B cell (primary cell): ENCODE measurements around the gene SEC16A. TPM values are rescaled to one million over a fixed set of nuclear protein-coding genes. Genes with fewer than 3 reads are reported as not detected.

Experiments used
- ATAC-seq: fragments of 200-7000 bp; cut with Tn5 transposase; one replicate; pipeline ENCODE4 v1.10.0; 2021; ENCODE audit warnings: low read depth, mild to moderate bottlenecking, moderate number of reproducible peaks, moderate library complexity
- CTCF ChIA-PET: fragments of 350-600 bp; sonication (Branson Sonifier 250); formaldehyde crosslinking; loops from one replicate; lab custom pipeline; 2021; ENCODE audit warnings: antibody characterized with exemption, inconsistent platforms; lab: Charles Lee
- POLR2A ChIA-PET: fragments of 350-600 bp; sonication (Branson Sonifier 250); formaldehyde crosslinking; loops from one replicate; lab custom pipeline; 2021; ENCODE audit warnings: antibody characterized with exemption; lab: Charles Lee
- DNase-seq: peaks from one replicate; pipeline ENCODE4 v3.0.0; 2013
- H2AFZ ChIP-seq: 2 replicates; pipeline ENCODE4 v1.6.1; 2012; ENCODE audit warnings: mild to moderate bottlenecking, low read depth, low read length; ENCODE audit not compliant: insufficient read depth, poor library complexity, severe bottlenecking
- H3K27ac ChIP-seq, 2 donors: 1 replicate in 1 of 2; 2 replicates in 1 of 2; pipeline ENCODE4 v1.5.1; 2012 to 2013; ENCODE audit warnings: low read length in 2 of 2, mild to moderate bottlenecking in 2 of 2, moderate library complexity in 1 of 2
- H3K27me3 ChIP-seq, 4 experiments: fragments of 200-600 bp in 1 of 4; sonication (generic) in 1 of 4; replicated peaks in 1 of 4; 1 replicate in 2 of 4; 2 replicates in 2 of 4; pipeline versions ENCODE4 v1.6.1 to v1.7.0; 2013 to 2016; ENCODE audit warnings: low read length in 3 of 4, mild to moderate bottlenecking in 2 of 4, mixed read lengths in 1 of 4, moderate library complexity in 1 of 4; ENCODE audit not compliant: insufficient read depth in 4 of 4, control insufficient read depth in 3 of 4; ENCODE audit errors: control extremely low read depth in 1 of 4
- H3K36me3 ChIP-seq, 2 experiments: replicated peaks in 1 of 2; 1 replicate in 1 of 2; 2 replicates in 1 of 2; pipeline versions ENCODE4 v1.6.1 to v1.7.1; 2013; ENCODE audit warnings: low read length in 1 of 2; ENCODE audit not compliant: insufficient read depth in 2 of 2, control insufficient read depth in 1 of 2; ENCODE audit errors: control extremely low read depth in 1 of 2, extremely low read depth in 1 of 2
- H3K4me1 ChIP-seq, 2 donors: fragments of 200-600 bp in 1 of 2; sonication (generic) in 1 of 2; 1 replicate in 1 of 2; 2 replicates in 1 of 2; pipeline versions ENCODE4 v1.5.1 to v1.6.1; 2013 to 2017; ENCODE audit warnings: low read length in 2 of 2; ENCODE audit not compliant: control insufficient read depth in 2 of 2, insufficient read depth in 2 of 2
- H3K4me2 ChIP-seq: replicated peaks from 2 replicates; pipeline ENCODE3; 2012; ENCODE audit warnings: mild to moderate bottlenecking, low read depth, low read length; ENCODE audit not compliant: poor library complexity, severe bottlenecking
- H3K4me3 ChIP-seq, 5 experiments: fragments of 200-600 bp in 1 of 5; sonication (generic) in 1 of 5; 1 replicate in 3 of 5; 2 replicates in 2 of 5; pipeline versions ENCODE4 v1.5.1 to v1.7.0; 2011 to 2016; ENCODE audit warnings: low read length in 4 of 5, mild to moderate bottlenecking in 4 of 5, low read depth in 2 of 5, control low read depth in 1 of 5, moderate library complexity in 1 of 5; ENCODE audit not compliant: insufficient read depth in 1 of 5; ENCODE audit errors: control extremely low read depth in 1 of 5, extremely low read depth in 1 of 5
- H3K79me2 ChIP-seq: fragments of 200-600 bp; sonication (generic); one replicate; pipeline ENCODE4 v1.6.0; 2016; ENCODE audit warnings: low read length; ENCODE audit not compliant: control insufficient read depth, insufficient read depth
- H3K9ac ChIP-seq: fragments of 200-600 bp; sonication (generic); 2 replicates; pipeline ENCODE4 v1.6.1; 2017; ENCODE audit warnings: mild to moderate bottlenecking, low read length, moderate library complexity
- H3K9me3 ChIP-seq, 3 donors: one replicate each; pipeline versions ENCODE4 v1.6.1 to v1.7.1; 2013; ENCODE audit warnings: low read length in 2 of 3; ENCODE audit not compliant: control insufficient read depth in 2 of 3, insufficient read depth in 1 of 3; ENCODE audit errors: control extremely low read depth in 1 of 3
- H4K20me1 ChIP-seq: 2 replicates; pipeline ENCODE4 v1.6.0; 2012; ENCODE audit warnings: mild to moderate bottlenecking, low read length; ENCODE audit not compliant: insufficient read depth, control insufficient read depth, poor library complexity, severe bottlenecking
- H3K27ac Mint-ChIP-seq: one replicate; pipeline ENCODE4 v1.8.0; 2021; ENCODE audit warnings: mixed read lengths
- H3K27me3 Mint-ChIP-seq: one replicate; pipeline ENCODE4 v1.8.0; 2021; ENCODE audit warnings: mixed read lengths
- H3K4me1 Mint-ChIP-seq: one replicate; pipeline ENCODE4 v1.8.0; 2021; ENCODE audit warnings: mixed read lengths
- H3K4me3 Mint-ChIP-seq: one replicate; pipeline ENCODE4 v1.8.0; 2021; ENCODE audit warnings: mixed read lengths
- H3K9me3 Mint-ChIP-seq: one replicate; pipeline ENCODE4 v1.8.0; 2022; ENCODE audit warnings: mixed read lengths; ENCODE audit not compliant: insufficient read depth
- EZH2 ChIP-seq: IDR thresholded peaks from 2 replicates; pipeline ENCODE4 v1.6.1; 2012; ENCODE audit warnings: borderline replicate concordance, low read depth, mild to moderate bottlenecking, moderate library complexity, low read length; ENCODE audit not compliant: insufficient read depth, poor library complexity, severe bottlenecking
- WGBS: methylation state at CpG from one replicate; pipeline ENCODE4 v1.1.5; 2013; ENCODE audit warnings: missing lambda C conversion rate; ENCODE audit not compliant: insufficient coverage; 5-methylcytosine and 5-hydroxymethylcytosine counted together
- intact Hi-C: fragments of 100-400 bp; cut with micrococcal nuclease; formaldehyde crosslinking; loops from one replicate; pipeline ENCODE4 v1.10.0; 2022
- polyA plus RNA-seq: library from polyadenylated mRNA; depleted of rRNA; stranded (reverse); fragments of >200 nt; gene quantifications from 2 replicates; pipeline ENCODE4 v1.2.3, GENCODE V29; 2012
- total RNA-seq, 2 donors: library from RNA; stranded (reverse); fragments of 120-200 nt in 1 of 2; gene quantifications; 1 replicate in 1 of 2; 2 replicates in 1 of 2; pipeline versions ENCODE4 v1.2.3 to v1.2.4, GENCODE V29; 2013 to 2022
- TF ChIP-seq, protein P1 (sequence below): fragments of 200-600 bp; IDR thresholded peaks from one replicate; pipeline ENCODE4 v1.8.0; 2022; ENCODE audit warnings: antibody characterized with exemption, mild to moderate bottlenecking

SEC16A gene
- total and polyA plus RNA-seq, 2 donors (not counting 1 experiment from before 2014, with no cell fraction given) = 31.7 to 73.4 TPM

DNA sequence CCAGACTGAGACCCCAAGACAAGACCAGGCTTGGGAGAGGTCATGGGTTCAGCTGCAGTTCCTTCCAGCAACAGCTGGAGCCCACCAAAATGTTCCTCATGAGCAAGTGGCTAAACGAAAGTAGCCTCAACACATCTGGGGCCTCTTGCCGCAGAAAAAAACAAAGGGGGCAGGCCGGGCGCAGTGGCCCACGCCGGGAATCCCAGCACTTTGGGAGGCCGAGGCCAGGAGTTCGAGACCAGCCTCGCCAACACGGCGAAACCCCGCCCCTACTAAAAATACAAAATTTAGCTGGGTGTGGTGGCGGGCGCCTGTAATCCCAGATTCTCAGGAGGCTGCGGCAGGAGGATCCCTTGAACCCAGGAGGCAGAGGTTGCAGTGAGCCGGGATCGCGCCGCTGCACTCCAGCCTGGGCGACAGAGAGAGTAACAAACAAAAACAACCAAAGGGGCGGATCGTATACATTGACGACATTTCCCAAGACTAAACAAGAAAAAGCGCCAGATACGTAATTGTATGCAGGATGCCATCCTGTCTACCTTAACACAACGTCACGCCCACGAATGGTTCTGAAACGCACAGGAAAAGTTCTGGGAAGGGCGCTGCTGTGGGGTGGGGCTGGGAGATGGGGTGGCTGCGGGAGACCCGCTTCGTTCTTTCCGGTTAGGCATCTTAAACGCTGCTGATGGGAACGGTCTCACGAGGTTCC, 44.8 kb downstream of the SEC16A start:
- peaks cover 67% of the 10 kb centered on the region for H4K20me1 ChIP-seq
- Mint-ChIP-seq H3K4me3 (peak overlapping the region; percentile 84), H3K27me3 (no peaks in the 10 kb centered on the region), H3K27ac (peak overlapping the region; percentile 59), H3K9me3 (no peaks in the 10 kb centered on the region), H3K4me1 (peaks cover 26% of the 10 kb centered on the region)
- peaks cover 0 to 8% of the 10 kb centered on the region in 2 experiments for H3K36me3 ChIP-seq
- H3K27me3 ChIP-seq = no peaks in the 10 kb centered on the region
- H3K27ac ChIP-seq = peak overlapping the region in 1 of 2 donors; percentile 55
- ChIA-PET POLR2A (interaction anchor here (0.6 to 1.3 kb wide), 2 partner anchors 11 to 28 kb away, joined by 4 to 7 read pairs; partner anchors contain the start of genes ENTR1 and PMPCA), CTCF (interaction anchor here (0.9 to 1.3 kb wide), 3 partner anchors 25 to 194 kb away, joined by 3 to 4 read pairs (median 3); no protein-coding TSS in a partner anchor)
- H3K4me3 ChIP-seq = peak overlapping the region; percentile 19 to 79 (median 70)
- peaks cover 21 to 28% of the 10 kb centered on the region in 2 donors for H3K4me1 ChIP-seq
- DNase-seq (no peak), ATAC-seq (no peak)
- 59% methylated on average over 23 of the region's 37 CpGs for WGBS
- intact Hi-C loops = loop anchor here (2.0 kb wide), 1 partner anchor 27 kb away; the partner anchor contains the start of genes ENTR1 and PMPCA
- peak overlapping the region; percentile 98 for H3K4me2 ChIP-seq
- peaks cover 54% of the 10 kb centered on the region for H3K79me2 ChIP-seq
- H3K9me3 ChIP-seq = no peaks in the 10 kb centered on the region
- H3K9ac ChIP-seq = peak overlapping the region; percentile 82
- peak overlapping the region; percentile 88 for H2AFZ ChIP-seq
- TF ChIP-seq, protein P1, sequence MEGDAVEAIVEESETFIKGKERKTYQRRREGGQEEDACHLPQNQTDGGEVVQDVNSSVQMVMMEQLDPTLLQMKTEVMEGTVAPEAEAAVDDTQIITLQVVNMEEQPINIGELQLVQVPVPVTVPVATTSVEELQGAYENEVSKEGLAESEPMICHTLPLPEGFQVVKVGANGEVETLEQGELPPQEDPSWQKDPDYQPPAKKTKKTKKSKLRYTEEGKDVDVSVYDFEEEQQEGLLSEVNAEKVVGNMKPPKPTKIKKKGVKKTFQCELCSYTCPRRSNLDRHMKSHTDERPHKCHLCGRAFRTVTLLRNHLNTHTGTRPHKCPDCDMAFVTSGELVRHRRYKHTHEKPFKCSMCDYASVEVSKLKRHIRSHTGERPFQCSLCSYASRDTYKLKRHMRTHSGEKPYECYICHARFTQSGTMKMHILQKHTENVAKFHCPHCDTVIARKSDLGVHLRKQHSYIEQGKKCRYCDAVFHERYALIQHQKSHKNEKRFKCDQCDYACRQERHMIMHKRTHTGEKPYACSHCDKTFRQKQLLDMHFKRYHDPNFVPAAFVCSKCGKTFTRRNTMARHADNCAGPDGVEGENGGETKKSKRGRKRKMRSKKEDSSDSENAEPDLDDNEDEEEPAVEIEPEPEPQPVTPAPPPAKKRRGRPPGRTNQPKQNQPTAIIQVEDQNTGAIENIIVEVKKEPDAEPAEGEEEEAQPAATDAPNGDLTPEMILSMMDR = no peak
- no peak for TF ChIP-seq EZH2

DNA sequence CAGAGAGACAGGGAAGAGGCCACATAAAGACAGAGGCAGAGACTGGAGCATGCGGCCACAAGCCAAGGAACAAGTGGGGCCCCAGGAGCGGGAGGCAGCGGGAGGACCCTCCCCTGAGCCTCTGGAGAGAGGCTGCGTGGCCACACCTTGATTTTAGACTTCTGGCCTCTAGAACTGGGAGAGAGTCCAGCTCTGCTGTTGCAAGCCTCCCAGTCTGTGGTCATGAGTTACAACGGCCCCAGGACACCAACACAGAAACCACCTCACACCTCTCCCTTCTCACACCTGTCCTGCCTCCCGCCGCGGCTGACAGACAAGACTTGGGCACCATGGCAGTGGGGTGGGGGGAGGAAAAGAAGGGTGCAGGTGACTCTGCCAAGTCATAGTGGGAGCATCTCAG, 45.4 kb downstream of the SEC16A start:
- intact Hi-C loops = no loop called here
- peaks cover 21 to 28% of the 10 kb centered on the region in 2 donors for H3K4me1 ChIP-seq
- peaks cover 54% of the 10 kb centered on the region for H3K79me2 ChIP-seq
- H4K20me1 ChIP-seq = peaks cover 72% of the 10 kb centered on the region
- no peak overlapping the region for H3K4me3 ChIP-seq
- peak overlapping the region; percentile 82 for H3K9ac ChIP-seq
- H2AFZ ChIP-seq = no peak overlapping the region
- peak overlapping the region; percentile 98 for H3K4me2 ChIP-seq
- no peaks in the 10 kb centered on the region for H3K27me3 ChIP-seq
- Mint-ChIP-seq H3K27me3 (no peaks in the 10 kb centered on the region), H3K4me3 (peak overlapping the region; percentile 84), H3K27ac (peak overlapping the region; percentile 72), H3K4me1 (peaks cover 26% of the 10 kb centered on the region), H3K9me3 (no peaks in the 10 kb centered on the region)
- 96% methylated on average over 4 of the region's 8 CpGs for WGBS
- POLR2A ChIA-PET = no interaction called here
- CTCF ChIA-PET = no interaction called here
- no peaks in the 10 kb centered on the region for H3K9me3 ChIP-seq
- ATAC-seq (no peak), DNase-seq (no peak)
- no peak overlapping the region for H3K27ac ChIP-seq
- no peak for TF ChIP-seq EZH2
- TF ChIP-seq, protein P1 = no peak
- H3K36me3 ChIP-seq = peaks cover 0 to 7% of the 10 kb centered on the region in 2 experiments
